IMR-90 (cell line): Measurements from ENCODE around the gene CDIP1. TPM values are rescaled to one million over a fixed set of nuclear protein-coding genes. Genes with fewer than 3 reads are reported as not detected.

Source experiments
- ATAC-seq: fragments of 200-7000 bp; cut with Tn5 transposase; 2 replicates; pipeline ENCODE4 v1.9.1; 2020; ENCODE audit warnings: low read depth, mild to moderate bottlenecking, moderate library complexity
- BruUV-seq: library from RNA; stranded (reverse); fragments of 400-500 nt; replicated peaks from 2 replicates; lab custom pipeline; 2021; lab: Mats Ljungman, UMichigan
- CTCF ChIA-PET: fragments of 300-600 bp; formaldehyde crosslinking; extraction: SDS; loops from one replicate; lab custom pipeline; 2021; ENCODE audit warnings: antibody characterized with exemption; lab: Yijun Ruan, JAX
- POLR2A ChIA-PET: fragments of 300-600 bp; sonication (Branson Sonifier 250); formaldehyde crosslinking; loops from one replicate; lab custom pipeline; 2022; ENCODE audit warnings: antibody characterized with exemption; ENCODE audit not compliant: unreplicated experiment; lab: Charles Lee
- DNase-seq: peaks from one replicate; pipeline ENCODE4 v3.0.0; 2013
- H2AFZ ChIP-seq: replicated peaks from 2 replicates; pipeline ENCODE3; 2013; ENCODE audit warnings: low read length, mild to moderate bottlenecking; ENCODE audit not compliant: poor library complexity
- H2AK5ac ChIP-seq: 2 replicates; pipeline ENCODE4 v1.6.1; 2013; ENCODE audit warnings: low read depth, low read length, inconsistent platforms
- H2AK9ac ChIP-seq: replicated peaks from 2 replicates; pipeline ENCODE3; 2013; ENCODE audit warnings: mild to moderate bottlenecking, low read depth, low read length, moderate library complexity; ENCODE audit not compliant: poor library complexity
- H2BK120ac ChIP-seq: 2 replicates; pipeline ENCODE4 v1.6.1; 2013; ENCODE audit warnings: low read depth, low read length, inconsistent platforms
- H2BK15ac ChIP-seq: 3 replicates; pipeline ENCODE4 v1.6.1; 2013; ENCODE audit warnings: low read depth, low read length, inconsistent platforms
- H2BK20ac ChIP-seq: 2 replicates; pipeline ENCODE4 v1.6.1; 2013; ENCODE audit warnings: low read depth, mild to moderate bottlenecking, inconsistent platforms, low read length, moderate library complexity
- H2BK5ac ChIP-seq: 2 replicates; pipeline ENCODE4 v1.6.1; 2013; ENCODE audit warnings: mild to moderate bottlenecking, low read depth, low read length, inconsistent platforms; ENCODE audit not compliant: poor library complexity, severe bottlenecking
- H3K14ac ChIP-seq: replicated peaks from 2 replicates; pipeline ENCODE4 v1.6.1; 2013; ENCODE audit warnings: low read depth, low read length, inconsistent platforms
- H3K18ac ChIP-seq: 2 replicates; pipeline ENCODE4 v1.6.1; 2013; ENCODE audit warnings: low read depth, low read length, control low read depth
- H3K23ac ChIP-seq: 2 replicates; pipeline ENCODE4 v1.6.1; 2013; ENCODE audit warnings: low read depth, low read length, inconsistent platforms
- H3K27ac ChIP-seq: 2 replicates; pipeline ENCODE4 v1.5.1; 2013; ENCODE audit warnings: mild to moderate bottlenecking, control low read depth, low read length; ENCODE audit not compliant: insufficient read depth
- H3K27me3 ChIP-seq: 2 replicates; pipeline ENCODE4 v1.6.1; 2013; ENCODE audit warnings: low read length; ENCODE audit not compliant: control insufficient read depth, insufficient read depth
- H3K36me3 ChIP-seq: 2 replicates; pipeline ENCODE4 v1.6.1; 2013; ENCODE audit warnings: low read length, mixed read lengths; ENCODE audit not compliant: control insufficient read depth, insufficient read depth
- H3K4ac ChIP-seq: 2 replicates; pipeline ENCODE4 v1.6.1; 2013; ENCODE audit warnings: low read depth, low read length, inconsistent platforms
- H3K4me1 ChIP-seq: 2 replicates; pipeline ENCODE4 v1.6.1; 2013; ENCODE audit warnings: low read length, mixed read lengths; ENCODE audit not compliant: control insufficient read depth, insufficient read depth
- H3K4me2 ChIP-seq: 2 replicates; pipeline ENCODE4 v1.6.1; 2013; ENCODE audit warnings: low read depth, mild to moderate bottlenecking, control low read depth, low read length, moderate library complexity
- H3K4me3 ChIP-seq: 2 replicates; pipeline ENCODE4 v1.5.1; 2013; ENCODE audit warnings: low read depth, mild to moderate bottlenecking, control low read depth, low read length, moderate library complexity; ENCODE audit not compliant: insufficient read depth
- H3K56ac ChIP-seq: 2 replicates; pipeline ENCODE4 v1.6.1; 2013; ENCODE audit warnings: low read length, inconsistent platforms; ENCODE audit not compliant: insufficient read depth; ENCODE audit errors: extremely low read depth
- H3K79me1 ChIP-seq, 2 experiments: 2 replicates each; pipeline ENCODE4 v1.6.1; 2013; ENCODE audit warnings: low read length in 2 of 2, inconsistent platforms in 1 of 2, low read depth in 1 of 2
- H3K9ac ChIP-seq: 2 replicates; pipeline ENCODE4 v1.6.1; 2013; ENCODE audit warnings: low read depth, low read length, control low read depth
- H3K9me1 ChIP-seq: 2 replicates; pipeline ENCODE4 v1.6.1; 2013; ENCODE audit warnings: low read length, inconsistent platforms; ENCODE audit not compliant: insufficient read depth
- H3K9me3 ChIP-seq: 2 replicates; pipeline ENCODE4 v1.6.1; 2013; ENCODE audit warnings: low read length; ENCODE audit not compliant: control insufficient read depth, insufficient read depth
- H4K20me1 ChIP-seq: 2 replicates; pipeline ENCODE4 v1.6.1; 2013; ENCODE audit warnings: low read length, inconsistent platforms; ENCODE audit not compliant: insufficient read depth
- H4K5ac ChIP-seq: 2 replicates; pipeline ENCODE4 v1.6.1; 2013; ENCODE audit warnings: mild to moderate bottlenecking, low read depth, low read length, control low read depth
- H4K8ac ChIP-seq, 2 experiments: 2 replicates each; pipeline ENCODE4 v1.6.1; 2013; ENCODE audit warnings: low read depth in 2 of 2, low read length in 2 of 2, control low read depth in 1 of 2, inconsistent platforms in 1 of 2
- H4K91ac ChIP-seq: 2 replicates; pipeline ENCODE4 v1.6.1; 2013; ENCODE audit warnings: low read depth, low read length, inconsistent platforms; ENCODE audit not compliant: insufficient read depth
- BHLHE40 ChIP-seq: fragments of 150-350 bp; IDR thresholded peaks from 2 replicates; pipeline ENCODE4 v1.6.1; 2016; ENCODE audit warnings: mild to moderate bottlenecking, low read depth, low read length
- SMC3 ChIP-seq: fragments of 150-350 bp; IDR thresholded peaks from 2 replicates; pipeline ENCODE4 v1.6.1; 2016; ENCODE audit warnings: low read depth, mild to moderate bottlenecking, antibody characterized with exemption, low read length, moderate library complexity
- WGBS, 2 experiments: methylation state at CpG; one replicate each; pipeline versions ENCODE4 v1.1.5 to v1.1.7; 2013; ENCODE audit warnings: missing lambda C conversion rate in 2 of 2; ENCODE audit not compliant: insufficient read length in 1 of 2; ENCODE audit errors: extremely low coverage in 2 of 2; 5-methylcytosine and 5-hydroxymethylcytosine counted together
- dilution Hi-C: fragments of 300-500 bp; cut with HindIII; formaldehyde crosslinking; loops from one replicate; pipeline ENCODE4 v1.14.3; 2018; ENCODE audit warnings: low sequenced_read_pairs; ENCODE audit not compliant: unreplicated experiment
- in situ Hi-C: fragments of 300-500 bp; cut with MboI; formaldehyde crosslinking; loops from 3 replicates; pipeline ENCODE4 v1.14.3; 2019; ENCODE audit warnings: low sequenced_read_pairs, inconsistent platforms, mixed read lengths
- intact Hi-C: fragments of 100-400 bp; cut with micrococcal nuclease; formaldehyde crosslinking; loops from 2 replicates; pipeline ENCODE4 v1.10.0; 2022
- polyA plus RNA-seq, 3 experiments: library from polyadenylated mRNA; depleted of rRNA; stranded (reverse); fragments of >200 nt; gene quantifications; 2 replicates each; pipeline ENCODE4 v1.2.3, GENCODE V29; 2012; ENCODE audit warnings: low replicate concordance in 1 of 3
- total RNA-seq: library from RNA; depleted of rRNA; stranded (reverse); fragments of >200 nt; gene quantifications from 2 replicates; pipeline ENCODE4 v1.2.3, GENCODE V29; 2012

CDIP1 gene
- total and polyA plus RNA-seq, 2 of the 4 experiments (the other 2 are of a cell fraction) = 4.8 to 14.6 TPM

DNA sequence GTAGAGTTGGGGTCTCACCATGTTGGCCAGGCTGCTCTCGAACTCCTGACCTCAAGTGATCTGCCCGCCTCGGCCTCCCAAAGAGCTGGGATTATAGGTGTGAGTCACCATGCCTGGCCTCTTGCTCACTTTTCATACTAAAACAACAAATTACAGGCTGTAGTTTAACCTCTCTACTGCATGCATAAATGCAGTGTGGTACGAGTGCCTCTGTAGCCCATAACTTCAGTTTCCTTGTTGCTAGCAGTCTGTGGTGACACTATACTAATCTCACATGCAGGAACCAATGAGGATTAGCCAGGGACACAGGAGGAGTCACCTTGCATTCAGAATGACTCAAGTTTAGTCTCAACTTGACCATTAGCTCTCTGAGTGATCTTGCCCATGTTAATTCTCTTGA, 42.3 kb downstream of the CDIP1 start:
- peaks cover 8% of the 10 kb centered on the region; the same call in 1 of the 2 replicates for H4K20me1 ChIP-seq
- ChIA-PET CTCF (interaction anchor here (1.0 kb wide), 1 partner anchor 20 kb away, joined by 4 read pairs; the partner anchor contains the start of gene HMOX2), POLR2A (no interaction called here)
- TF ChIP-seq SMC3 (no peak), BHLHE40 (peak; percentile 19; the same call in 1 of the 2 replicates)
- peak; percentile 58 for ATAC-seq
- H3K36me3 ChIP-seq = no peaks in the 10 kb centered on the region; the same call in 1 of the 2 replicates
- peak overlapping the region; percentile 69 for H3K23ac ChIP-seq
- peak overlapping the region; percentile 55 for H3K27ac ChIP-seq
- peak overlapping the region; percentile 14; the same call in 1 of the 2 replicates for H4K5ac ChIP-seq
- no peak overlapping the region for H3K56ac ChIP-seq
- H3K9ac ChIP-seq = no peak overlapping the region
- intact Hi-C loops = no loop called here
- peak overlapping the region; percentile 84; the same call in 1 of the 2 replicates for H2AK5ac ChIP-seq
- peaks cover 22% of the 10 kb centered on the region for H3K4me1 ChIP-seq
- H3K27me3 ChIP-seq = no peaks in the 10 kb centered on the region
- H2BK15ac ChIP-seq = no peak overlapping the region
- peak overlapping the region; percentile 81 for H3K4ac ChIP-seq
- peaks cover 29 to 89% of the 10 kb centered on the region in 2 experiments; a peak in 3 of 4 replicates for H3K79me1 ChIP-seq
- peak overlapping the region; percentile 49; the same call in 1 of the 2 replicates for H4K91ac ChIP-seq
- dilution Hi-C loops = no loop called here
- no peak overlapping the region for H3K4me3 ChIP-seq
- no TSS peak for BruUV-seq
- DNase-seq = peak; percentile 85
- H3K9me3 ChIP-seq = no peaks in the 10 kb centered on the region
- peak overlapping the region; percentile 95 for H2BK5ac ChIP-seq
- H3K14ac ChIP-seq = peak overlapping the region; percentile 31; the same call in 1 of the 2 replicates
- H3K9me1 ChIP-seq = peaks cover 24% of the 10 kb centered on the region
- no peak overlapping the region for H2AK9ac ChIP-seq
- WGBS, 2 experiments = no CpG with 5 or more reads among the region's 4 CpGs
- H3K4me2 ChIP-seq = peak overlapping the region; percentile 1; the same call in 1 of the 2 replicates
- in situ Hi-C loops = no loop called here
- H2BK20ac ChIP-seq = peak overlapping the region; percentile 68; the same call in 1 of the 2 replicates
- H4K8ac ChIP-seq = peak overlapping the region in 1 of 2 experiments; percentile 80; a peak in 1 of 4 replicates
- H2AFZ ChIP-seq = no peak overlapping the region
- H3K18ac ChIP-seq = peak overlapping the region; percentile 35; the same call in 1 of the 2 replicates
- peak overlapping the region; percentile 56 for H2BK120ac ChIP-seq
